Ureter (tissue), 1 donor: ENCODE measurements around the gene HIPK2. TPM values are rescaled to one million over a fixed set of nuclear protein-coding genes. Genes with fewer than 3 reads are reported as not detected.
"Not testable (repeated sequence)": the region's sequence is repeated elsewhere in the genome, so short reads cannot be mapped to it uniquely, and the experiment has no call there.

Source experiments
- DNase-seq: peaks from one replicate; pipeline ENCODE4 v3.0.0-alpha.2; 2020; ENCODE audit warnings: low spot score
- total RNA-seq: library from RNA; stranded (reverse); gene quantifications from one replicate; pipeline ENCODE4 v1.2.4, GENCODE V29; 2023
- donor health status: DM: yes; HTN: yes; CAD: no.

Gene HIPK2
- total RNA-seq, 1 donor from 2014 or later = 48.2 TPM

- DNase-seq = no peak
Observed at GRCh38 chr7:139567647-139568345, 210.0 kb downstream of the HIPK2 start.

GRCh38 chr7:139566736-139567646 lies 210.8 kb downstream of the HIPK2 start:
- no peak for DNase-seq

- no peak for DNase-seq
Observed at GRCh38 chr7:139566075-139566474, 211.7 kb downstream of the HIPK2 start.

- DNase-seq = no peak
Observed at GRCh38 chr7:139563856-139564255, 213.9 kb downstream of the HIPK2 start.

GRCh38 chr7:139562961-139563565 lies 214.7 kb downstream of the HIPK2 start:
- no peak for DNase-seq

GRCh38 chr7:139562491-139562890 lies 215.3 kb downstream of the HIPK2 start:
- DNase-seq = no peak

GRCh38 chr7:139560678-139561077 lies 217.1 kb downstream of the HIPK2 start:
- DNase-seq = no peak

- DNase-seq = no peak
Observed at GRCh38 chr7:139560199-139560598, 217.6 kb downstream of the HIPK2 start.

GRCh38 chr7:139559364-139560105 lies 218.3 kb downstream of the HIPK2 start:
- no peak for DNase-seq

- DNase-seq = no peak
Observed at GRCh38 chr7:139557857-139558581, 219.8 kb downstream of the HIPK2 start.

- DNase-seq = not testable (repeated sequence)
Observed at GRCh38 chr7:139553991-139554700, 223.7 kb downstream of the HIPK2 start.

- no peak for DNase-seq
Observed at GRCh38 chr7:139548302-139549028, 229.3 kb downstream of the HIPK2 start.

GRCh38 chr7:139544645-139545044 lies 233.2 kb downstream of the HIPK2 start:
- no peak for DNase-seq

- no peak for DNase-seq
Observed at GRCh38 chr7:139543801-139544603, 233.8 kb downstream of the HIPK2 start.

GRCh38 chr7:139542308-139543151 lies 235.3 kb downstream of the HIPK2 start:
- no peak for DNase-seq

- no peak for DNase-seq
Observed at GRCh38 chr7:139541600-139542307, 236.0 kb downstream of the HIPK2 start.

GRCh38 chr7:139540203-139540602 lies 237.6 kb downstream of the HIPK2 start:
- DNase-seq = no peak
